K562 (cell line): ENCODE measurements around the gene MAD1L1. TPM values are rescaled to one million over a fixed set of nuclear protein-coding genes. Genes with fewer than 3 reads are reported as not detected.

Experiments
- CCAR2 ChIP-seq: fragments of 200-400 bp; formaldehyde crosslinking; IDR thresholded peaks from 2 replicates; pipeline ENCODE4 v1.6.1; 2017; ENCODE audit warnings: mild to moderate bottlenecking, low read depth, low read length
- CREB3 ChIP-seq: fragments of 450-650 bp; conservative IDR thresholded peaks from 2 replicates; pipeline ENCODE4 v1.6.1; 2016; ENCODE audit warnings: missing genetic modification characterization, low read depth, mild to moderate bottlenecking, missing compliant biosample characterization, moderate library complexity
- CTBP1 ChIP-seq: fragments of 450-650 bp; IDR thresholded peaks from 2 replicates; pipeline ENCODE4 v1.6.1; 2016; ENCODE audit warnings: borderline replicate concordance
- E4F1 ChIP-seq: fragments of 250-450 bp; sonication (Bioruptor Pico); IDR thresholded peaks from 2 replicates; pipeline ENCODE4 v1.5.0; 2021; ENCODE audit warnings: mild to moderate bottlenecking, borderline replicate concordance
- ERF ChIP-seq: fragments of 450-650 bp; formaldehyde crosslinking; IDR thresholded peaks from 2 replicates; pipeline ENCODE4 v1.4.0; 2020; ENCODE audit warnings: mild to moderate bottlenecking, mixed read lengths
- FOXA3 ChIP-seq, 2 experiments: fragments of 450-650 bp in 1 of 2; sonication (generic) in 1 of 2; formaldehyde crosslinking; IDR thresholded peaks in 1 of 2; conservative IDR thresholded peaks in 1 of 2; 2 replicates each; pipeline versions ENCODE4 v1.4.0 to v1.8.0; 2020 to 2022; ENCODE audit warnings: mild to moderate bottlenecking in 2 of 2, missing genetic modification reagents in 1 of 2
- GTF2F1 ChIP-seq: IDR thresholded peaks from 2 replicates; pipeline ENCODE4 v1.6.1; 2011; ENCODE audit warnings: low read depth, low read length, improper control_type of control experiment
- HLTF ChIP-seq: fragments of 450-650 bp; IDR thresholded peaks from 2 replicates; pipeline ENCODE4 v1.6.1; 2016
- HMGN3 ChIP-seq: IDR thresholded peaks from 2 replicates; pipeline ENCODE4 v1.6.1; 2011; ENCODE audit warnings: borderline replicate concordance, low read depth, mild to moderate bottlenecking, mixed read lengths, low read length; ENCODE audit not compliant: insufficient read length; ENCODE audit errors: extremely low read depth
- MCM7 ChIP-seq, 2 experiments: fragments of 450-650 bp; IDR thresholded peaks; 2 replicates each; pipeline ENCODE4 v1.6.1; 2016 to 2018
- POLR2AphosphoS5 ChIP-seq: IDR thresholded peaks from 2 replicates; pipeline ENCODE4 v1.6.1; 2011; ENCODE audit warnings: mild to moderate bottlenecking, low read depth, low read length, moderate library complexity; ENCODE audit not compliant: control insufficient read depth, insufficient read depth
- POLR2B ChIP-seq: fragments of 450-650 bp; IDR thresholded peaks from 2 replicates; pipeline ENCODE4 v1.6.1; 2018; ENCODE audit warnings: low read depth; ENCODE audit not compliant: partially characterized antibody
- RBM15 ChIP-seq: fragments of 200-400 bp; formaldehyde crosslinking; IDR thresholded peaks from 2 replicates; pipeline ENCODE4 v1.6.1; 2018; ENCODE audit warnings: mild to moderate bottlenecking, low read length, moderate library complexity; ENCODE audit not compliant: insufficient read depth
- SMAD3 ChIP-seq: fragments of 450-650 bp; formaldehyde crosslinking; conservative IDR thresholded peaks from 2 replicates; pipeline ENCODE4 v1.4.0; 2020; ENCODE audit warnings: mild to moderate bottlenecking
- ZFP36 ChIP-seq: fragments of 150-350 bp; IDR thresholded peaks from 2 replicates; pipeline ENCODE4 v1.6.1; 2018; ENCODE audit warnings: low read length, low read depth; ENCODE audit not compliant: partially characterized antibody
- ZNF212 ChIP-seq: fragments of 450-650 bp; formaldehyde crosslinking; IDR thresholded peaks from 2 replicates; pipeline ENCODE4 v1.4.0; 2020; ENCODE audit warnings: mild to moderate bottlenecking
- ZNF239 ChIP-seq: fragments of 250-450 bp; sonication (Bioruptor Pico); IDR thresholded peaks from 2 replicates; pipeline ENCODE4 v1.4.0; 2020; ENCODE audit warnings: mild to moderate bottlenecking
- ZNF444 ChIP-seq: fragments of 250-450 bp; sonication (Bioruptor Pico); IDR thresholded peaks from 2 replicates; pipeline ENCODE4 v1.4.0; 2020; ENCODE audit warnings: mild to moderate bottlenecking, moderate library complexity
- ZNF57 ChIP-seq: fragments of 450-650 bp; formaldehyde crosslinking; IDR thresholded peaks from 2 replicates; pipeline ENCODE4 v1.4.0; 2020; ENCODE audit warnings: mild to moderate bottlenecking, moderate library complexity
- ZNF583 ChIP-seq: fragments of 250-450 bp; sonication (Bioruptor Pico); IDR thresholded peaks from 2 replicates; pipeline ENCODE4 v1.4.0; 2020
- polyA plus RNA-seq, 8 experiments: library from polyadenylated mRNA; depleted of rRNA in 4 of 8; stranded (reverse) in 5 of 8; unstranded in 3 of 8; fragments of >200 nt; fragmentation: Nextera tagmentation in 2 of 8; fragmentation: Illumina TruSeq in 1 of 8; extraction: Ambion mirVana in 2 of 8; extraction: Trizol in 1 of 8; gene quantifications; 2 replicates each; pipeline versions ENCODE4 v1.2.1 to v1.2.3, GENCODE V29; 2011 to 2014; ENCODE audit warnings: inconsistent platforms in 1 of 8, missing spikeins in 1 of 8
- total RNA-seq, 7 experiments: library from RNA; depleted of rRNA in 6 of 7; stranded (reverse); fragments of >200 nt in 6 of 7; fragmentation: Illumina TruSeq in 2 of 7; extraction: Trizol in 2 of 7; gene quantifications; 2 replicates each; pipeline versions ENCODE4 v1.2.1 to v1.2.3, GENCODE V29; 2011 to 2021; ENCODE audit warnings: low replicate concordance in 1 of 7
- TF ChIP-seq, protein P1 (sequence below): sonication (generic); formaldehyde crosslinking; IDR thresholded peaks from 2 replicates; pipeline ENCODE4 v1.9.0; 2022; ENCODE audit warnings: mild to moderate bottlenecking, missing genetic modification reagents
- TF ChIP-seq, protein P2 (sequence below): fragments of 450-650 bp; IDR thresholded peaks from 2 replicates; pipeline ENCODE4 v1.6.1; 2016; ENCODE audit warnings: mild to moderate bottlenecking
- TF ChIP-seq, protein P3 (sequence below): fragments of 450-650 bp; formaldehyde crosslinking; IDR thresholded peaks from 2 replicates; pipeline ENCODE4 v1.4.0; 2020; ENCODE audit warnings: mild to moderate bottlenecking, moderate library complexity

The MAD1L1 gene
- total and polyA plus RNA-seq, 9 of the 15 experiments (the other 6 are each of a cell fraction or from before 2014, with no cell fraction given), result 1.7 to 89.7 (median 18.0) TPM

- TF ChIP-seq E4F1 (CRISPR knock-in tag) (no peak), SMAD3 (CRISPR knock-in tag) (no peak), FOXA3 (CRISPR knock-in tag; conservative IDR thresholded peaks at IDR 0.05 in 1 of 2, IDR thresholded peaks at IDR 0.05 in 1 of 2) (no peak), ZFP36 (no peak), POLR2B (no peak), ZNF583 (CRISPR knock-in tag) (no peak), CTBP1 (peak; percentile 56; the same call in 1 of the 2 replicates), RBM15 (no peak), HLTF (no peak), HMGN3 (no peak), ZNF57 (no peak), CCAR2 (no peak), GTF2F1 (no peak), MCM7 (IDR thresholded peaks at IDR 0.05) (no peak), ZNF239 (no peak), ZNF212 (CRISPR knock-in tag) (no peak), CREB3 (tag) (no peak), ERF (CRISPR knock-in tag) (no peak), POLR2AphosphoS5 (peak; percentile 67; the same call in 1 of the 2 replicates), ZNF444 (CRISPR knock-in tag) (no peak)
- TF ChIP-seq, protein P1, sequence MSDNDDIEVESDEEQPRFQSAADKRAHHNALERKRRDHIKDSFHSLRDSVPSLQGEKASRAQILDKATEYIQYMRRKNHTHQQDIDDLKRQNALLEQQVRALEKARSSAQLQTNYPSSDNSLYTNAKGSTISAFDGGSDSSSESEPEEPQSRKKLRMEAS (CRISPR knock-in tag), result peak; percentile 48
- TF ChIP-seq, protein P2, sequence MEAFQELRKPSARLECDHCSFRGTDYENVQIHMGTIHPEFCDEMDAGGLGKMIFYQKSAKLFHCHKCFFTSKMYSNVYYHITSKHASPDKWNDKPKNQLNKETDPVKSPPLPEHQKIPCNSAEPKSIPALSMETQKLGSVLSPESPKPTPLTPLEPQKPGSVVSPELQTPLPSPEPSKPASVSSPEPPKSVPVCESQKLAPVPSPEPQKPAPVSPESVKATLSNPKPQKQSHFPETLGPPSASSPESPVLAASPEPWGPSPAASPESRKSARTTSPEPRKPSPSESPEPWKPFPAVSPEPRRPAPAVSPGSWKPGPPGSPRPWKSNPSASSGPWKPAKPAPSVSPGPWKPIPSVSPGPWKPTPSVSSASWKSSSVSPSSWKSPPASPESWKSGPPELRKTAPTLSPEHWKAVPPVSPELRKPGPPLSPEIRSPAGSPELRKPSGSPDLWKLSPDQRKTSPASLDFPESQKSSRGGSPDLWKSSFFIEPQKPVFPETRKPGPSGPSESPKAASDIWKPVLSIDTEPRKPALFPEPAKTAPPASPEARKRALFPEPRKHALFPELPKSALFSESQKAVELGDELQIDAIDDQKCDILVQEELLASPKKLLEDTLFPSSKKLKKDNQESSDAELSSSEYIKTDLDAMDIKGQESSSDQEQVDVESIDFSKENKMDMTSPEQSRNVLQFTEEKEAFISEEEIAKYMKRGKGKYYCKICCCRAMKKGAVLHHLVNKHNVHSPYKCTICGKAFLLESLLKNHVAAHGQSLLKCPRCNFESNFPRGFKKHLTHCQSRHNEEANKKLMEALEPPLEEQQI, result no peak
- TF ChIP-seq, protein P3, sequence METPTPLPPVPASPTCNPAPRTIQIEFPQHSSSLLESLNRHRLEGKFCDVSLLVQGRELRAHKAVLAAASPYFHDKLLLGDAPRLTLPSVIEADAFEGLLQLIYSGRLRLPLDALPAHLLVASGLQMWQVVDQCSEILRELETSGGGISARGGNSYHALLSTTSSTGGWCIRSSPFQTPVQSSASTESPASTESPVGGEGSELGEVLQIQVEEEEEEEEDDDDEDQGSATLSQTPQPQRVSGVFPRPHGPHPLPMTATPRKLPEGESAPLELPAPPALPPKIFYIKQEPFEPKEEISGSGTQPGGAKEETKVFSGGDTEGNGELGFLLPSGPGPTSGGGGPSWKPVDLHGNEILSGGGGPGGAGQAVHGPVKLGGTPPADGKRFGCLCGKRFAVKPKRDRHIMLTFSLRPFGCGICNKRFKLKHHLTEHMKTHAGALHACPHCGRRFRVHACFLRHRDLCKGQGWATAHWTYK, result no peak
Measured at GRCh38 chr7:2282185-2282751, 49.5 kb upstream of the MAD1L1 start (continued).
